Suppressor macrophage treated with lipopolysaccharide for 1 hour (primary cell): Measurements from ENCODE around the gene OR1D5.
A peak's percentile ranks its signal among the peaks of the same experiment; 100 is the strongest.
"Not testable (repeated sequence)": the region's sequence is repeated elsewhere in the genome, so short reads cannot be mapped to it uniquely, and the experiment has no call there.

ENCODE experiments used
- DNase-seq, 3 donors: peaks; one replicate each; pipeline ENCODE4 v3.0.0-alpha.2; 2020 to 2022

The OR1D5 gene, protein sequence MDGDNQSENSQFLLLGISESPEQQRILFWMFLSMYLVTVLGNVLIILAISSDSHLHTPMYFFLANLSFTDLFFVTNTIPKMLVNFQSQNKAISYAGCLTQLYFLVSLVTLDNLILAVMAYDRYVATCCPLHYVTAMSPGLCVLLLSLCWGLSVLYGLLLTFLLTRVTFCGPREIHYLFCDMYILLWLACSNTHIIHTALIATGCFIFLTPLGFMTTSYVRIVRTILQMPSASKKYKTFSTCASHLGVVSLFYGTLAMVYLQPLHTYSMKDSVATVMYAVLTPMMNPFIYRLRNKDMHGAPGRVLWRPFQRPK

DNA sequence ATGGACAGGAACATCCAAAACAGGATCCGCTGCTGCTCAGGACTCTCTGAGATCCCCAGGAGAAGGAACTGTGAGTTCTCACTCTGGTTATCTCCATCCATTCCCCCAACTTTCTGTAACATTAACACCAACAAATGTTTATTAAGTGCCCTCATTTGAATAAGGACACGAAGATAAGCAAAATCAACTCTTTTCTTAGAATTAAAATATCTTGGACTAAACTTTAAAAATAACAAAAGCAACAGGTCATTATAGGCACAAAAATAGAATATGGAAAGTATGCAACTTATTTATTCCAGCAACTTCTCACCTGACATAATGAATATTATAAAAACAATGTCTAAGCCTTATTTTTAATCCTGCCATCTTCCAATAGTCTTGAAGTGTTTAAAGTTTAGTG lies at the start of gene OR1D5:
OR1D5 (minus strand) TSS at position 101 of the 400 bp plus-strand sequence; CDS start at position 101, 0 bp downstream.
- DNase-seq = not testable (repeated sequence)

DNA sequence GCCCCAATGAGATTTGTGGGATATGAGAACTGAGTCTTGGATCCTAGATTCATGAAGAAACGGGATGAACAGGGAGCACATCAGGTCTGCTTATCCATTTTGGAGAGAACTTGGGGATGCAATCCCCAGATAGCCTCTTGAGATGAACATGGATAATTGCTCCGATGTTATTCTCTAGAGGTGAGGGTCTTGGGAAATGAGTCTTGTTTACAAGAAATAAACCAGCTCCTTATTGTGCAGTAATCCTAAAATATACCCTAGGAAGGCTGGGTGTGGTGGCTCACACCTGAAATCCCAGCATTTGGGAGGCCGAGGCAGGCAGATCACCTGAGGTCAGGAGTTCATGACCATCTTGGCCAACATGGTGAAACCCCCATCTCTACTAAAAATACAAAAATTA lies 40.9 kb upstream of the OR1D5 start, which contains the start of gene OR1D2:
OR1D2 (minus strand) TSS at position 101 of the 400 bp plus-strand sequence. CDS start 11,426 bp downstream, outside the sequence.
- no peak for DNase-seq

DNA sequence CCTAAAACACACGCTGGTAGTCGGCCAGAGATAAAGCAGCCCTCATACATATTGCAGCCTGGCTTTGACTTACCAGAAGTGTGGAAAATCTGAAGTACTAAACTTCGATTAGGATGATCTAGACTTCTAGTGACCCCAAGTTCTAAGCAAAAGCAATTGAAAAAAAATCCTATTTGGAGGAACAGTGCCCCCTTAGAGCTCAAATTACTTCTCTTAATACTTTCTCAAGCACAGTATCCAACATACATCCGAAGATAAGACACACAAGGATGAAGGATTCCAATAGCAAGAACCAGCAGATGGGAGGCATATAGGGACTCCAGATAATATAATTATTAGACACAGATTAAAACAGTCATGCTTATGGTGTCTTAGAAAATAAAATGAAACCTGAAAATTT lies 10.4 kb upstream of the OR1D5 start:
- not testable (repeated sequence) for DNase-seq

DNA sequence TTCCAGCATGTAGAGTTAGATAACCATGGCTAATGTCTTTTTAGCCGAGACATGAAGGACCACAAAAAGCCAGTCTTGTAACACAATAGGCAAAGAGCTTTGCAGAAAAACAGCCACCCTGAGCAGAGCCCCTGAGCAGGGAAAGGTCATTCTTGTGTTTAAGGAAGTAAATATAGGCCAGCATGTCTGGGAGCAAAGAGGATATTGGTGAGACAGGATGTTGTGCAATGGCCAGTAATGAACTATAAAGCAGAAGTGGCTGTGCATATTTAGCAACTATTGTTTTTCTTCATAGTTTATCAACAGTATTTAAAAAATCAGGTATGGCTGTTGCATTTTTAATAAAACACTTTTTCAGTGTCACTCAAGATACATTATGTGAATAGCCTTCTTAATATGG lies 1.8 kb upstream of the OR1D5 start:
- DNase-seq = peak; percentile 51 to 71 (median 63)

DNA sequence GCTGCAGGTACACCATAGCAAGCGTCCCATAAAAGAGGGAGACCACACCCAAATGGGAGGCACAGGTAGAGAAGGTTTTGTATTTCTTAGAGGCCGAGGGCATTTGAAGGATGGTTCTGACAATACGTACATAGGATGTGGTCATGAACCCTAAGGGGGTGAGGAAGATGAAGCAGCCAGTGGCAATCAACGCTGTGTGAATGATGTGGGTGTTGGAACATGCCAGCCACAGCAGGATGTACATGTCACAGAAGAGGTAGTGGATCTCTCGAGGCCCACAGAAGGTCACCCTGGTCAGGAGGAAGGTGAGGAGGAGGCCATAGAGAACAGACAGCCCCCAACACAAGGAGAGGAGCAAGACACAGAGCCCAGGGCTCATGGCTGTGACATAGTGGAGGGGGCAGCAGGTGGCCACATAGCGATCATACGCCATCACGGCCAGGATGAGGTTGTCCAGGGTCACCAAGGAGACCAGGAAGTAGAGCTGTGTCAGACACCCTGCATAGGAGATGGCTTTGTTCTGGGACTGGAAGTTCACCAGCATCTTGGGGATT lies 506 bp downstream of the OR1D5 start:
- not testable (repeated sequence) for DNase-seq

DNA sequence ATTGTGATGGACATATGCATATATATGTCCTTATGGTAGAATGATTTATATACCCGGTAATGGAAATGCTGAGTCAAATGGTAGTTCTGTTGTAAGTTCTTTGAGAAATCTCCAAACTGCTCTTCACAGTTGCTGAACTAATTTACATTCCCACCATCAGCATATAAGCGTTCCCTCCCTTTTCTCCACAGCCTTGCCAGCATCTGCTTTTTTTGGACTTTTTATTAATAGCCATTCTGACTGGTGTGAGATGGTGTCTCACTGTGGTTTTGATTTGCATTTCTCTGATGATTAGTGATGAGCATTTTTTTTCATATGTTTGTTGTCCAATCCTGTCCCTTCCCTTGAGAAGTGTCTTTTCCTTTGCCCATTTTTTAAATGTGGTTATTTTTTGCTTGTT lies 8.5 kb downstream of the OR1D5 start:
- DNase-seq = not testable (repeated sequence)

DNA sequence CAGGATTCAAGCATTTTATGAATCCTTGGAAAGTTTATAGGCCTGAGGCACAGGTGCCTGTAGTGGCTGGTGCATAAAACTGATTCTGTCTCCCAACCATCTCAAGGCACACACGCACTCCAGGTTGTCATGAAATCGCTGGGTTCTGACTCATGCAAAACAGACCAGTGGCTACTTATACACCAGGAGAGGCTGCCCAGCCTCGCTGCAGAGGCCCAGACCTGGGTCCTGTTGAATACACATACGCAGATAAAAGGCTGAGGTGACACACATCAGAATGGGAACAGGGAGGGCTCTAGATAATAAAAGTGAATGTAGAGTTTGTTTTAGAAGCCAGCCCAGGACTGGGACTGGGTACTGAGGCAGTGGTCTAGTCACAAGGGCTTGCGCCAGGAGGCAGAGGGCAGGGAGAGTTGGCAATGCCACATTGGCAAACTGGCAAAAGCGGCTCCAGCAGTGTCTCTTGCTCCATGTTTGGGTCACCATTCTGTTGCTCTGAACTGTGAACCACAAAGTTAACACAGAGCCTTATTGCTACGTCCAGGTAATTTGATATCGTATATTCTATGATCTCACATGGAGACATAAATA lies 13.6 kb downstream of the OR1D5 start:
- peak in 1 of 3 donors; percentile 13 for DNase-seq

DNA sequence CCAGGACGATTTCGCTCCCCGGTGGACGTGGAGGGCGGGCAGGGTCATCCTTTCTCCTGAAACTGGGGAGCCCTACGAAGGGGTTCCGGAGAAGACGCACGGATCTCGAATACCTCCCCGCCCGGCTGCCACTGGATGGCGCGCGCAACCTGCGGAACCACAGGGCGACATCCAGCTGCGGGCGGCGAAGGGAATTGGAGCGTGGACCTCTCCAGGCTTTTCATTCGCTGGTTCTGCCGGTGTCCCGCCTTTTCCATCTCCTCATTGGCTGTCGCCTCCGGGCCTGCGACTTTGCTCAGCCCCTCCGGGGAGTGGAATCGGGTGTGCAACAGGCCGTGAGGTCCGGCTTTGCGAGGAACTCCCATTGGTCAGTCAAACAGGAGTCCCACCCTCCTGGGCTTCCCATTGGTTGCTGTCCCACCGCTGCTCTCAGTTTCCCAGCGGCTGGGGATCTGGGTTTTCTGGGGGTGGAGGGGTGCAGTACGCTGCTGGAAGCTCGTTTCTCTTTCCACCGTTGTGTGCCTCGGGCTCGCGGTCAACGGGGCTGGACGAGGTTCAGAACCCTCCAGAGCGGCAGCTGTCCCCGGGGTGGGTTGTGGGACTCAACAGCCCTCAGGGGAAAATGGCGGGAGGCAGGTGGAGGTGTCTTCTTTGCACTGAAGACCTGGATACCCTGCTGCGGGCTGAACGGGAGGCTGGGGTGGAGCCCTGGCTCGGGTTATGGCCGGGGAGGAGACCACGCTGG lies 14.5 kb downstream of the OR1D5 start:
- peak; percentile 98 to 99 (median 98) for DNase-seq

DNA sequence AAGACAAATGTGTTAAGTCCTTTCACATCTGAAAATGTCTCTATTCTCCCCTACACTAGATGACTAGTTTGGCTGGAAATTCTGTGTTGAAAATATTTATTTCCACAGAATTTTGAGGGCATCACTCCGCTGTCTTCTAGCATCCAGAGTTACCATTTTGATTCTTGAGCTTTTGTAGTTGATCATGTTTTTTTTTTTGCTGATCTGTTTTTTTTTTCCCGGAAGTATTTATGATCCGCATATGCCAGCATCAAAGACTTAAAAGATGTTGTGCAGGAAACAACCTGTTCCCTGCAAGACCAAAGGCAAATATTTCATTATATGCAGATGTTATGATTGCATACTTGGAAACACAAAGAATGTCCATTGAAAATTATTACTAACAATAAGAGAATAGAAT lies 16.7 kb downstream of the OR1D5 start:
- no peak for DNase-seq

DNA sequence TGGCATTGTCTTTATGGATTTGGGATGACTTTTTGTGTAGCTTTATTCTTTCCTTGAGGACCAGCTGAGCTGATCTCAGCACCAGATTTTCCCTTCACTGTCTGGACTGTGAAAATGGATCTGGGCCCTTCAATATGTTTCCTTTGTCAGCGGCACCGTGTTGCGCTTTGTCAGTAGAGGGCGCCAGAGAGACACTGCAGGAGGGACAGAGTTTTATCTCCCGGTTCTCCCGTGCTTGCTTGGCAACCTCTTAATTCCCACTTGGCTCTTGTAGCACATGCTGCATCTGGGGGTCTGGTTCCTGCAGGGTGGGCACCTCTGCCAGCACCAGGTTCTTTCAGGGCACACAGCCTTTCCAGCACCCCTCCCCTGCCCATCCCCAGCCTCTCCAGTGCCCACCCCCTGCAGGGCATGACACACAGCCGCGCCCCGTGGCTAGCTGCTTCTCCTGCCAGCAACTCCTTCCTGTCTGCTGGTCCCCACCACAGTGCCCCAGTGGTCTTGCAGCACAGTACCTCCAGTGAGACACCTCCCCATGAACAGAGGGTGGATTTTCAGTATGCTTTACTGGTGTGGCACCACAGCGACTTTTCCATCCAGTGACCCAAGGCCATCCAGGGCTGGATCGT lies 19.6 kb downstream of the OR1D5 start:
- peak in 1 of 3 donors; percentile 31 for DNase-seq

DNA sequence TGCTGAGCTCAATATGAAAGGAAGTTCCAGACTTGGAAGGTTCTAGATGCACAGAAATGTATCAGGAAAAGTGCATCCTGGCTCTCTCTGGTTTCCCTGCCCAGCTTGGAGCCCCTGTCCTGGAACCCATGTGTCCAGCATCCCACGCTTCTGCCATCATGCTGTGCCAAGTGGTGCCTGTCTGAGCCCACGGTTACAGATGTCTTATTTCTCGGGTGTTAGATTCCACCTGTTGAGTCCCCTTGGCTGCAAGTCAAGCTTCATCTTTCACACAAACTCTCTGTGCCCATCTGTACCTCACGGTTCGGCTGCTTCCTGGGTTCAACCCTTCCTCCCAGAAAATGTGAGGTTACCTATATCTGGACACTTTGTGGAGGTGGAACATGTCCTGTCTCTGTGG lies 22.5 kb downstream of the OR1D5 start:
- DNase-seq = no peak

DNA sequence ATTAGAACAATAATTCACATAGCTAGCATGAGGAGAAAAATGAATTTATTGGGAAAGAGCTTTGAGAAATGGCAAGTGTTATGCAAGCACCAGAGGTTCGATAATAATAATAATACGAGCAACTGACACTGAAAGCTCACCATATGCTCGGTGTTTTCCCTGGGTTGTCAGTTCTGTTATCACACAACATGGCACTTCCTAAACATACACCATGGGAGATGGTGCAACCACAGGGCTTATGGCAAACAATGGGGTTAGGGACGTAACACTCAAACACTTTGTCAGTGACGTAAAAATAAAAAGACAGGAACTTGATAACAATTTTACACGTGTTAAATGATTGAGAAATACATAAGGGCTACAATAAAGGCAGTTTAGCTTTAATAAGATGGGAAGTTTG lies 23.7 kb downstream of the OR1D5 start:
- DNase-seq = peak; percentile 67 to 70 (median 67)

DNA sequence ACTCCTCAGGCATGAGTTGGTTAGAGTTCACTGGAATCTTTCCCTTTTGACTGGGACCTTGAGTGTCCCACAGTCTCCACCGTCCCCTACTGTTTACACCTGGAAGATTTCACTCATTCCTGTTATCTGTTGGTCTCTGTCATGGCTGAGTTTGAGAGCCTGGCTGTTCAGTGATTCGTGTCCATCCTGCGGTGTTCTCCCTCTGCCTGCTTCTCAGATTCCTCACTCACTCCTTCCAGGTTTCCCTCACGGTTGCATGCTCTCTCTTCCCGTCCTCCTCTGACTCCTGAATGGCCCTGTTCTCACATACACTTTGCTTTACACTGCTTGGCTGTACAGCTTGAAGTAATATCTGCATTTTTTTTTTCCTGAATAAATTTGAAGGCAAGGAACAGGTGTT lies 24.5 kb downstream of the OR1D5 start:
- no peak for DNase-seq

DNA sequence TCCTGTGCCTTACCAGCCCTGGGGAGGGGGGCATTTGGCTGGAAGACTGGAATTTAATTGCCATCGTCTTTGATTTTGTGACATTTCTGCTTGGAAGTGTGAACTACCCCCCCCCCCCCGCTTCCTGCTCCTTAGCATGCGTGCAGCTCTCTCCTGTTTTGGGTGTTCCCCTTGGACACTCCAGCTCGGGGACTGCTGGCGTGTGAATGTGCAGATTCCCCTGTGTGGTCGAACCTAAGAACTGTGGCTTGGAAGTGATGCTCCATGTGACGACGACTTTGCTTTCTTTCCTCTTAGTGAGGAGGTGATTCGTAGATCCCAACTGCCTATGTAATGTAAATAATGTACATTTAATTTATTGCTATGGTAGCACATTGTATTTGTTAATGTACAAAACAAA lies 26.1 kb downstream of the OR1D5 start:
- no peak for DNase-seq

DNA sequence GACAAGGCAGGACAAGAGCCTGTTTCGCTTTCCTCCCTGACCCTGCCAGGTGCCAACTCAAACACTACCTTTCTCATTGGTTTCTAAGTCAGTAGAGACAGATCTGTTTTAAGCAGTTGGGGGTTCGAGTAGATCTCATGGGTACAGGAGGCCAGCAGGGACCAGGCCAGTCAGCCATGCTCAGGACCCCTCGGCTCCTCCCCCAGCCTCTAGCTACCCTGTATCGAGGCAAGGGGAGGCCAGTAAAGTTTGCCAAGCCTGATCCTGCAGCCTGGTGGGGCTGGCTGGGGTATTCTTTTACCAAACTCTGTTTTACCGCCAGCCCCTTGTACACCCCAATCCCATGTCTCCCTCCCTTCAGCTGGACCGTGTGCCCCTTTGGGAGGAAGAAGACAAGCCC lies 26.6 kb downstream of the OR1D5 start:
- no peak for DNase-seq

DNA sequence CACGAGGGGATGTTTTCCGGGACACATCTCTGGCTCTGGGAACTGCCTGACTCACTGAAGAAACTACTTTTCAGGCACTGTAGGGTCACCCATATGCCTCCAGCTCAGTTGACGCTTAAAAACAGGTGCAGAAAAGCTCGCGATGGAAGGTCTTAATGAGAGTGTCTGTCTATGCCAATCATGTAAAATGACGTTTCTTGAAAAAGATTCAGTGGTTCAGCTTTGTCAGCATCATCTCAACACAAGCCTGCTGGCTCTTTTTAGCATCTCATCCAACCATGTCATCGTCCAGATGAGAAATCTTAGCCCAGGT lies 27.5 kb downstream of the OR1D5 start:
- no peak for DNase-seq

DNA sequence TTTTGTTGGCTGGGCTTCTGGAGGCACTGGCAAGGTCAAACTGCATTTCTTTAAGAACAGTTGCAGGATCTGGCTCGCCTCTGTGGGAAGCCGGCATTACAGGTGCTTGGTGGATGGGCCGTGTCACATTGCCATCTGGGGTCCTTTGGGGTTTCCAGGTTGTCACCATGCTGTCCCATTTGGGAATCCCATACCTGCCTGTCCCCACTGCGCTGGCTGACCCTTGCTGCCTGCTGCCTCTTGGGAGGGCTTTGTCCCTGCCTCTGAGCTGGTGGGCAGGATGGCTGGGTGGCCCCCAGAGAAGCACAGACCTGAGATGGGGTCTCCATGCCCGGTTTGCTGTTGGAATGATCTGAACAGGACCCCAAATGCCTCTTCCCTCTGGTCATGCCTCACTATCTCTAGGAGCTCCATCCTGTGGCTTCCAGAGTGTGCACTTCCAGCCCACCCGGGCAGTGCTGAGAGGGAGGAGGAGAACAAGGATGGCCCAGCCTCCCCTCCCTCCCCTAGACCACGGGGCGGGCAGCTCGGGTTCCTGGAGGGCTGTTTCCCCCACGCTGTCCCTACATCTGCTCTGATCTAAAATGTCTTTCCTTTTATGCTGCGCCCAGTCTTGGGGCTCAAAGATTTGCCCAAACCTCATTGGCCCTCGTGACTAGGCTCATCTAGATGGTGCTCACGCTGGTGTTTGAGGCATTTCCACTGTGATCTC lies 28.0 kb downstream of the OR1D5 start:
- no peak for DNase-seq

DNA sequence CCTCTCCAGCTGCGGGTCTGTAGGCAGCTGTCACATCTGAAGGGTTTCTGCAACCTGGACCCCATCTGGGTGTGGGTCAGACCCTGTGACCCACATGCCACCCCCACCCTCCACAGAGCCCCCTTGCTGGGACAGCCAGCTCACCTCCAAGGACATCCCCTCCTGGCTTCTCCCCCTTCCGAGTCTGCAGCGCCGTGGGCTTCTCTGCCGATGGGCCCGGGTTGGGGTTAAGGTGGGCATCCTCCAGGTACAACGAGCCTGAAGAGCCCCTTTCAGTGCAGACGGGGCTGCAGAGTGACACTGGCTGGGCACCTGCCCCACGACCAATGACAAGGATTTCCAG lies 28.9 kb downstream of the OR1D5 start:
- DNase-seq = no peak

DNA sequence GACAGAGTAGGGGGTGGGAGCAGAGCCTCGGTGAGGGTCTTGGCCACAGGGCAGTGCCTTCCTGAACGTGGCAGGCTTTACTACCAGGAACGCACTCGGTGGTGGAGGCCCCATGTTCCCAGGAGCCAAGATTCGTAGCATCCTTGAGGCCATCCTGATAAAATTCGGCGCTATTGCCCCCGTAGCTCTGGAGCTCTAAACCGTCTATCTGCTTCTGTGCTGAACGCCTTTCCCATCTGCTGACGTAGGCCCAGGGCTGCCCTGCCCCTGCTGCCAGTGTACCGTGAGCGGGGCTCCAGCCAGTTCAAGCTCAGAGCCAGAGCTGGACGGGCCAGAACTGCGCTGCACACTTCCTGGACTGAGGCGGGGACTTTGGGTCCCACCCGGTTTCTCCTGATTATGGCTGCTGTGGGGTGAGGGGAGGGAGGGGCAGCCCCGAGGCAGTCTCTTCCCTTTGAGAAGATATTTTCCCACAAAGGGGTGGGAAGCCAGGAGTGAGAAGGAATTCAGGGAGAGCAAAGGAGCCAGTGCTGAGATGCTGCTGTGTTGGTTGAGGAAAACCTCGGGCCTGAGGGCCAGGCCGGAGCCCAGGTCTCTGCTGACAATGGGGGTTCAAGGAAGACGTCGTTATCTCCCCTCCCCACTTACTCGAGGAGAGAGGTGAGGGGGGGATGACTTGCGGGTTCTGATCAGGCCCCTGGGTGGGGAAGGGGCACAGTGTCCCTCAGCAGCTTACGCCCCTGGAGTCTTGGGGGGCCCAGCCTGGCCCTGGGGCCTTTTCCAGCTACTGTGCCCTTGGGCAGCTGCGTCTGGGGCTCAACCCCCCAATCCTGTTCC lies 29.4 kb downstream of the OR1D5 start:
- no peak for DNase-seq

DNA sequence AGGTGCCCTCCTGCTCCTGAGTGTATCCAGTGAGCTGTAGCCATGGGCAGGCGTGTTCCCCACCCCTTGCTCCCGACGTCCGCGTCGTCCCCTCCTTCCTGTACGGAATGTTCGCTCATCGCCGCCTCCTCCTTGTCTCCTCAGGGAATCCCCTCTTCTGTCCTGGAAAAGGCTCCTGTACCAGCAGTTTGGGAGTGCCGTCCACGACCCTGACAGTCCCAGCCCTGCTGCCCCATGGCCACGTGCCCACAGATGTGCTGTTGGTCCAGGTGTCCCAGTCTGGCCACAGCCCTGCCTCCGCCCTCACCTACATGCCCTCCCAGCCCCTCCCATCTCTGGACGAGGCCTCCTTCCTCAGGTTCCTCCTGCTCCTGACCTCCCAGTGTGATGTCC lies 30.2 kb downstream of the OR1D5 start:
- DNase-seq = no peak
